ENCODE results near the gene INSIG1.

INSIG1 gene

GRCh38 chr7:155312633-155313032, 15.0 kb downstream of the INSIG1 start:
- no peak for TF ChIP-seq CTCF (IDR thresholded peaks at IDR 0.05; ENCODE audit: insufficient read depth, low read length, missing control alignments)
- no peak overlapping the region for H3K4me3 ChIP-seq (ENCODE audit: low read depth, low read length)
- ChIA-PET CTCF (interaction anchor here (1.5 to 3.4 kb wide), 2 partner anchors 32 to 122 kb away, joined by 5 to 17 read pairs; no protein-coding TSS in a partner anchor), POLR2A (interaction anchor here (1.2 kb wide), 1 partner anchor 123 kb away, joined by 3 read pairs; no protein-coding TSS in a partner anchor)
- no peak for DNase-seq (ENCODE audit: low read depth, low spot score)

- no peak for TF ChIP-seq CTCF (IDR thresholded peaks at IDR 0.05; ENCODE audit: insufficient read depth, low read length, missing control alignments)
- CTCF ChIA-PET = interaction anchor here (3.4 kb wide), 1 partner anchor 32 kb away, joined by 17 read pairs; no protein-coding TSS in a partner anchor
- DNase-seq (ENCODE audit: low read depth, low spot score) = no peak
- POLR2A ChIA-PET = interaction anchor here (1.2 kb wide), 1 partner anchor 124 kb away, joined by 3 read pairs; no protein-coding TSS in a partner anchor
- H3K4me3 ChIP-seq (ENCODE audit: low read depth, low read length) = no peak overlapping the region
Observed at GRCh38 chr7:155313096-155313495, 15.4 kb downstream of the INSIG1 start.

- POLR2A ChIA-PET = no interaction called here
- no peak for TF ChIP-seq CTCF (IDR thresholded peaks at IDR 0.05; ENCODE audit: insufficient read depth, low read length, missing control alignments)
- no peak overlapping the region for H3K4me3 ChIP-seq (ENCODE audit: low read depth, low read length)
- no peak for DNase-seq (ENCODE audit: low read depth, low spot score)
- CTCF ChIA-PET = interaction anchor here (0.8 kb wide), 1 partner anchor 125 kb away, joined by 3 read pairs; no protein-coding TSS in a partner anchor
Observed at GRCh38 chr7:155315977-155316376, 18.3 kb downstream of the INSIG1 start.

GRCh38 chr7:155316427-155317113, 18.9 kb downstream of the INSIG1 start:
- CTCF ChIA-PET = no interaction called here
- POLR2A ChIA-PET = no interaction called here
- no peak overlapping the region for H3K4me3 ChIP-seq (ENCODE audit: low read depth, low read length)
- TF ChIP-seq CTCF (IDR thresholded peaks at IDR 0.05; ENCODE audit: insufficient read depth, low read length, missing control alignments) = no peak
- DNase-seq (ENCODE audit: low read depth, low spot score) = no peak

GRCh38 chr7:155317114-155317434, 19.4 kb downstream of the INSIG1 start:
- CTCF ChIA-PET = no interaction called here
- no peak for TF ChIP-seq CTCF (IDR thresholded peaks at IDR 0.05; ENCODE audit: insufficient read depth, low read length, missing control alignments)
- H3K4me3 ChIP-seq (ENCODE audit: low read depth, low read length) = no peak overlapping the region
- POLR2A ChIA-PET = no interaction called here
- no peak for DNase-seq (ENCODE audit: low read depth, low spot score)

GRCh38 chr7:155318245-155318644, 20.6 kb downstream of the INSIG1 start:
- TF ChIP-seq CTCF (IDR thresholded peaks at IDR 0.05; ENCODE audit: insufficient read depth, low read length, missing control alignments) = no peak
- CTCF ChIA-PET = no interaction called here
- H3K4me3 ChIP-seq (ENCODE audit: low read depth, low read length) = no peak overlapping the region
- POLR2A ChIA-PET = no interaction called here
- no peak for DNase-seq (ENCODE audit: low read depth, low spot score)

Data from AG04449 (cell line).